Adrenal gland (tissue), 12 donors: Measurements from ENCODE around the gene MYO18B. TPM values are rescaled to one million over a fixed set of nuclear protein-coding genes. Genes with fewer than 3 reads are reported as not detected.

Source experiments
- DNase-seq, 7 donors: peaks; one replicate each; pipeline ENCODE4 v3.0.0-alpha.2; 2019 to 2020
- H3K27ac ChIP-seq, 5 donors: fragments of 200-600 bp; sonication (generic) in 4 of 5; 1 replicate in 3 of 5; 2 replicates in 2 of 5; pipeline versions ENCODE4 v1.5.1 to v1.8.0; 2016 to 2020; ENCODE audit warnings: mild to moderate bottlenecking in 1 of 5
- H3K27me3 ChIP-seq: fragments of 200-600 bp; 2 replicates; pipeline ENCODE4 v1.8.0; 2021
- H3K36me3 ChIP-seq, 2 donors: fragments of 200-600 bp; replicated peaks in 1 of 2; 1 replicate in 1 of 2; 2 replicates in 1 of 2; pipeline versions ENCODE4 v1.5.1 to v1.8.0; 2018 to 2022
- H3K4me1 ChIP-seq, 2 donors: fragments of 200-600 bp; replicated peaks in 1 of 2; 1 replicate in 1 of 2; 2 replicates in 1 of 2; pipeline versions ENCODE4 v1.5.1 to v1.8.0; 2018 to 2021
- H3K4me3 ChIP-seq, 4 donors: fragments of 200-600 bp; sonication (generic) in 3 of 4; one replicate each; pipeline ENCODE4 v1.5.1; 2016 to 2018
- H3K9me3 ChIP-seq, 3 donors: fragments of 200-600 bp; sonication (generic) in 1 of 3; replicated peaks in 1 of 3; 1 replicate in 2 of 3; 2 replicates in 1 of 3; pipeline versions ENCODE4 v1.5.1 to v1.8.0; 2016 to 2021
- CTCF ChIP-seq, 6 experiments: fragments of 450-650 bp in 4 of 6; fragments of 200-600 bp in 2 of 6; sonication (generic) in 1 of 6; IDR thresholded peaks; 1 replicate in 5 of 6; 2 replicates in 1 of 6; pipeline versions ENCODE4 v1.5.1 to v1.8.0; 2016 to 2021; ENCODE audit warnings: antibody characterized with exemption in 6 of 6, mild to moderate bottlenecking in 2 of 6, moderate library complexity in 1 of 6
- POLR2A ChIP-seq, 2 donors: fragments of 450-650 bp; IDR thresholded peaks; one replicate each; pipeline ENCODE4 v1.6.1; 2017; ENCODE audit warnings: antibody characterized with exemption in 2 of 2, mild to moderate bottlenecking in 2 of 2, moderate library complexity in 1 of 2
- whole genome bisulfite sequencing, 4 donors: extraction: QIAGEN DNeasy Blood & Tissue Kit in 2 of 4; methylation state at CpG; one replicate each; pipeline versions ENCODE4 v1.1.5 to v1.1.7; 2013 to 2017; 5-methylcytosine and 5-hydroxymethylcytosine counted together
- intact Hi-C, 2 donors: fragments of 100-400 bp; cut with DNase I; formaldehyde crosslinking; loops; one replicate each; pipeline versions ENCODE4 v1.14.1 to v1.15.0; 2022 to 2023
- polyA plus RNA-seq, 3 donors: library from polyadenylated mRNA; stranded (reverse); fragments of 200-250 nt in 2 of 3; fragments of 350-450 nt in 1 of 3; fragmentation: Illumina TruSeq in 1 of 3; extraction: RNeasy Lipid Tissue Mini Kit (QIAGEN cat#74804) in 1 of 3; gene quantifications; one replicate each; pipeline ENCODE4 v1.2.3, GENCODE V29; 2013 to 2014
- total RNA-seq, 9 donors: library from RNA; depleted of rRNA in 4 of 9; stranded (reverse); fragments of >200 nt in 4 of 9; fragments of 120-200 nt in 1 of 9; fragmentation: NEBNext Ultra II Directional in 1 of 9; extraction: Animal tissue kit (Norgen Biotek cat#: 25700) in 1 of 9; gene quantifications; one replicate each; pipeline versions ENCODE4 v1.1.0 to v1.2.4, GENCODE V29; 2013 to 2023
- donor health status: healthy with polysubstance abuse.
- donor health status: Bipolar disorder and iron deficiency.
- donor health status: DM: yes; HTN: yes; CAD: no.
- donor health status: DM: no; HTN: no; CAD: no.
- donor health status: DM: no; HTN: no; CAD: no.
- donor health status: DM: yes; HTN: yes; CAD: no.

MYO18B gene
- total and polyA plus RNA-seq, 12 donors: 0.08 to 1.1 (median 0.18) TPM

DNA sequence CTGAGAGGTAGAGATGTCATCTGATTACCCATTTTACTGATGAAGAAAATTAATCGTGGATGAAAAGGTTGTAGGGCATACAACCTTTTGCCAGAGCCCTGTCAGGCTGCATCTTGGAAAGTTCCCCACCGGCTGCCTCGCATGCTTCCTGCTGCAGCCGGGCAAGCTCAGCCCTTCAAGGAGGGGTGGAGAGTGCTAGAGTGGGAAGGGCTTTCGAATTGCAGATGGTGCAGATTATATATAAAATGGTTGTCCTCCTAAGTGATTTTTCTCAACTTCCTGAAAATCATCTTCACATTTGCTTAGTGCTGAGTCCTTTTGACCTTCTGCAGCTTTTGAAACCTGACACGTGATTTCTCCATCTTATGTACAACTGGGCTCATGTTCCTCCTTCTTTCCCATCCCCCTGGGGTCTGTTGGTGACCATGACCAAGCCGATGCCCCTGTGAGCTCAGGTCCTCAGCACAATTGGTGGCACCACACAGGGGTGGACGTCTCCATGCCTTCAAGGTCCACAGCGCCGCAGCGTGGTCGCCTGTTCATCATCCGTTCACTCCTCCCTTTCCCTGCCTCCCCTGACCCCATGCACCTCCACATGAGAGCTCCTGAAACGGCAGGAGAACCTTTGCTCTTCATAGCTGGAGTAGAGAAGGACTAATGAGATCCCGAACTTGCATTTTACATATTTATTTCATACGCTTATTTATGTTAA is 47.6 kb upstream of the MYO18B start:
- H3K9me3 ChIP-seq: no peaks in the 10 kb centered on the region
- 78 to 87% (median 82%) methylated on average over 16 of the region's 16 CpGs for WGBS, 4 donors
- peaks cover 0 to 6% of the 10 kb centered on the region in 2 donors for H3K4me1 ChIP-seq
- no peak overlapping the region for H3K27ac ChIP-seq
- H3K4me3 ChIP-seq: no peak overlapping the region
- H3K36me3 ChIP-seq: peaks cover 0 to 10% of the 10 kb centered on the region in 2 donors
- intact Hi-C loops: no loop called here
- no peak for TF ChIP-seq POLR2A (IDR thresholded peaks at IDR 0.05)
- no peak for TF ChIP-seq CTCF (IDR thresholded peaks at IDR 0.05)
- DNase-seq: peak in 1 of 7 donors; percentile 16
- no peaks in the 10 kb centered on the region for H3K27me3 ChIP-seq

DNA sequence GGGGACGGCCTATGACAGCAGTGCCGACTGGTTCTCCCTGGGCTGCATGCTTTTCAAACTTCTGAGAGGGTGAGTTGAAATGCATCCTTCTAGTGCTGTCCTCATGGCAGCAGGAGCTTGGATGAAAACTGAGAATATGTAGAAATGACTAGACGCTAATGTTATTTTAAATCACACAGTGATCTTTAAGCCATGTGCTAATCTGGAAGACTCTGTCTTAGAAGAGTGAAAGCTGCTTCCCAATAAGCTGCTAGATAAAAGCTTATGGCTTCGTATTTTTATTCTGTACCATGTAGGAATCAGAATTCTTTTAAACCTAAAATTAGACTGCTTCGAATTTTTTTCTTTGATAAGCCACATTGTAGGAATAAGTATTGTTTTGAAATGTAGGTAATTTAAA is 46.8 kb upstream of the MYO18B start:
- WGBS, 4 donors: 88 to 91% (median 90%) methylated on average over 5 of the region's 5 CpGs
- H3K27ac ChIP-seq: no peak overlapping the region
- H3K9me3 ChIP-seq: no peaks in the 10 kb centered on the region
- intact Hi-C loops: no loop called here
- peaks cover 0 to 8% of the 10 kb centered on the region in 2 donors for H3K36me3 ChIP-seq
- DNase-seq: no peak
- TF ChIP-seq CTCF (IDR thresholded peaks at IDR 0.05): no peak
- no peaks in the 10 kb centered on the region for H3K27me3 ChIP-seq
- no peak overlapping the region for H3K4me3 ChIP-seq
- H3K4me1 ChIP-seq: peaks cover 0 to 6% of the 10 kb centered on the region in 2 donors

GRCh38 chr22:25696763-25697162 is 45.2 kb upstream of the MYO18B start:
- TF ChIP-seq POLR2A (IDR thresholded peaks at IDR 0.05) (no peak), CTCF (IDR thresholded peaks at IDR 0.05) (no peak)
- Histone ChIP-seq H3K27ac (no peak overlapping the region), H3K4me3 (no peak overlapping the region), H3K4me1 (peaks cover 0 to 14% of the 10 kb centered on the region in 2 donors), H3K27me3 (no peaks in the 10 kb centered on the region), H3K9me3 (no peaks in the 10 kb centered on the region), H3K36me3 (no peaks in the 10 kb centered on the region)
- intact Hi-C loops: no loop called here
- 65 to 79% (median 74%) methylated on average over 2 of the region's 2 CpGs for WGBS, 4 donors
- DNase-seq: no peak

- no peak for TF ChIP-seq CTCF (IDR thresholded peaks at IDR 0.05)
- TF ChIP-seq POLR2A (IDR thresholded peaks at IDR 0.05): no peak
- DNase-seq: no peak
- Histone ChIP-seq H3K4me3 (no peak overlapping the region), H3K27ac (no peak overlapping the region), H3K36me3 (no peaks in the 10 kb centered on the region), H3K9me3 (no peaks in the 10 kb centered on the region), H3K4me1 (peaks cover 0 to 18% of the 10 kb centered on the region in 2 donors), H3K27me3 (no peaks in the 10 kb centered on the region)
- intact Hi-C loops: no loop called here
- WGBS, 4 donors: 66 to 87% (median 84%) methylated on average over 5 of the region's 5 CpGs
Observed at GRCh38 chr22:25697181-25697664, 44.8 kb upstream of the MYO18B start.
